Superior temporal gyrus (tissue), 1 donor: ENCODE data around the gene LFNG.
A peak's percentile ranks its signal among the peaks of the same experiment; 100 is the strongest.

ENCODE experiments used
- DNase-seq: peaks from one replicate; pipeline ENCODE4 v3.0.0-alpha.2; 2016; ENCODE audit errors: extremely low spot score

The LFNG gene

GRCh38 chr7:2517026-2517425 is 2.5 kb upstream of the LFNG start:
- no peak for DNase-seq

- no peak for DNase-seq
Measured at GRCh38 chr7:2517678-2518507, 1.7 kb upstream of the LFNG start.

DNA sequence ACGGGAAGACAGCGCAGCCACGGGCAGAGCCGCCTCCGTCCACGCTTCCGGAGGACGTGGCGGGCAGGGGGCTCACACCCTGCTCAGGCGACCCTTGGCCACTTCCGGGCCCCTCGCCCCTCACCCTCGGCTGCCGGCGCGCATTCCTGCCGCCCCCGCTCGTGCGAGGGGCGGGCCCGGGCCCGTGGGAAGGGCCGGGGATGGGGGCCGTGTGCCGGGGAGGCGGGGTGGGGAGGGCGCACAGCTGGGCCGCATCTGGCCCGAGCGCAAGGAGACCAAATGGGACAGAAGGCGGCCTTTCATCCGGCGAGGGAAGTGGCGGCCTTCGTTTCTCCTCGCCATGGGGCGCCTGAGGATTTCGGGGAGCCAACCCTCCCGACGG is 846 bp upstream of the LFNG start:
- no peak for DNase-seq

DNA sequence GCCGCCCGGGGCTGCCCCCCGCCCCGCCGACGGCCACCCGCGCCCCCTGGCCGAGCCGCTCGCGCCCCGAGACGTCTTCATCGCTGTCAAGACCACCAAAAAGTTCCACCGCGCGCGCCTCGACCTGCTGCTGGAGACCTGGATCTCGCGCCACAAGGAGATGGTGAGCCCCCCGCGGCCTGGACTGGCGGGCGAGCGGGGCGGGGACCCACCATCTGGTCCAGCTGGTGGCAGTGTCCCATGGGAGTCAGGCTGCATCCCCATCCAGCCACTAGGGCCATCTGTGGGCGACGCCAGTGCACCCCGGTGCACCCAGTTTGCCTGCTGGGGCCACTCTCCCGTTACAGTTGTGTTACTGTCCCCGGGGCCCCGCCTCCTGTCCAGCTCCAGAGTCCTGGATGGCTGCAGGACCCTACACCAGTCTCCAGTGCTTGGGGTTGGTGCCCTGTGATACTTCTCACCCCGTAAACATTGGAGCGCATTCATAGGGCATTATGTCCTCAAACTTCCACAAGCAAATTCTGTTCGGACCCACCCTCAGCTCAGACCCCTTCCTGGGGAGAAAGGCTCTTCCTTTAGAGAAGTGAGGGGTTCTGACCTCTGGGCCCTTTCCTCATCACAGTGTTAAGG is 672 bp downstream of the LFNG start:
- DNase-seq: no peak

GRCh38 chr7:2520761-2521290 is 1.3 kb downstream of the LFNG start:
- DNase-seq: no peak

DNA sequence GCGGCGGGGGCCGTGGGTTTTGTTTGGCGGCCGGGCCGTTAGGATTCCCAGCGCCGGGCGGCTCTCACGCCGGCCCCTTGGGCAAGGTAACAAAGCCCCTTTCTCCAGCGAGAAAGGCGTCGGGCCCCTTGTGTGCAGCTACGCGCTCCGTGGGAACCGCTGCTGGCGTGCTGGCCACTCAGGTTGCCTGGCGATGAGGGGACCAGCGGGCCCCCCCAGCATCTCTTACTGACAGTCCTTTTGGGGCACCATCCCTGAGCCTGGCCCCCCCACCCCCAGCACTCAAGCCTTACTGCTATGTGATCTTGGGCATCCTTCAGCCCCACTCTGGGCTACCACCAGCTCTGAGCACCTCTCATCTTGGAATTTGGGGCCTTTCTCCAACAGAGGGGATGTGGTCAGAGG is 1.8 kb downstream of the LFNG start:
- DNase-seq: no peak

GRCh38 chr7:2521952-2522591 is 2.5 kb downstream of the LFNG start:
- DNase-seq: no peak

GRCh38 chr7:2522780-2523433 is 3.3 kb downstream of the LFNG start:
- no peak for DNase-seq

- DNase-seq: no peak
Measured at GRCh38 chr7:2523461-2523936, 3.9 kb downstream of the LFNG start.

DNA sequence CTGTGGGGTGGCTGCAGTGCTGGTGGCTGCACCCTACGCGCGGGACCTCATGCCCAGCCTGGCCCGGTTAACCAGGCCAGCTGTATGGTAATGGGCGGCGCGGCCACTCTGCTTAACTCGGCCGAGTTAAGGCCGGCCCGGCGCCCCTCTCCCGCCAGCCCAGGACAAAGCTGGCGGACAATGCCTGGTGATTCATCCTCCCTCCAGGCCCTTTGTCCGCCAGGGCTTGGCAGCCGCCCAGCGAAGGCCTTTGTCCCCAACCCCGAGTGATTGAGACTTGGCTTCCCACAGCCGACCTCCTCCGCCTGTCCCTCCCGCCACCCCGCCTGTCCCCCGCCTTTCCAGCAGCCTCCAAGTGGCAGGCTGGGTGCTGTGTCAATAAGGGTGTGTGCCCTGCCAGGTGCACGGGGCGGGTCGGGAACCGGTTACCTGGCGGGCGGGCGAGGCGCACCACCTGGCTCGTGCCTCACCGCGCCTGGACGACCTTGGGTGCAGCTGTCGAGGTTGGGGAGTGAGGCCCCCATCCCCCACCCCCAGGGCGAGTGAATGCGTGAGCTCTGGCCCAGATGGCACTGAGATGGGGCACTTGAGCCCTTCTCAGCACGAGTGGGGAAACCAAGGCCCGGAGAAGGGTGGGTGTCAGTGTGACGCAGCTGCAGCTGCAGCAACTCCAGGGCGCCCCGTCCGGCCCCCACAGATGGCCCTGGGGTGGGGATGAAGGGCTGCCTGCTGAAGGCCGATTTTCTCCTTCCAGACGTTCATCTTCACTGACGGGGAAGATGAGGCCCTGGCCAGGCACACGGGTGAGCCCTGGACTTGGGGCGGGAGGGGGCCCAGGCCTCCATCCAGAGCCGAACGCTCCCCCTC is 4.6 kb downstream of the LFNG start:
- DNase-seq: peak; percentile 94

- DNase-seq: no peak
Measured at GRCh38 chr7:2524808-2525657, 5.5 kb downstream of the LFNG start.

DNA sequence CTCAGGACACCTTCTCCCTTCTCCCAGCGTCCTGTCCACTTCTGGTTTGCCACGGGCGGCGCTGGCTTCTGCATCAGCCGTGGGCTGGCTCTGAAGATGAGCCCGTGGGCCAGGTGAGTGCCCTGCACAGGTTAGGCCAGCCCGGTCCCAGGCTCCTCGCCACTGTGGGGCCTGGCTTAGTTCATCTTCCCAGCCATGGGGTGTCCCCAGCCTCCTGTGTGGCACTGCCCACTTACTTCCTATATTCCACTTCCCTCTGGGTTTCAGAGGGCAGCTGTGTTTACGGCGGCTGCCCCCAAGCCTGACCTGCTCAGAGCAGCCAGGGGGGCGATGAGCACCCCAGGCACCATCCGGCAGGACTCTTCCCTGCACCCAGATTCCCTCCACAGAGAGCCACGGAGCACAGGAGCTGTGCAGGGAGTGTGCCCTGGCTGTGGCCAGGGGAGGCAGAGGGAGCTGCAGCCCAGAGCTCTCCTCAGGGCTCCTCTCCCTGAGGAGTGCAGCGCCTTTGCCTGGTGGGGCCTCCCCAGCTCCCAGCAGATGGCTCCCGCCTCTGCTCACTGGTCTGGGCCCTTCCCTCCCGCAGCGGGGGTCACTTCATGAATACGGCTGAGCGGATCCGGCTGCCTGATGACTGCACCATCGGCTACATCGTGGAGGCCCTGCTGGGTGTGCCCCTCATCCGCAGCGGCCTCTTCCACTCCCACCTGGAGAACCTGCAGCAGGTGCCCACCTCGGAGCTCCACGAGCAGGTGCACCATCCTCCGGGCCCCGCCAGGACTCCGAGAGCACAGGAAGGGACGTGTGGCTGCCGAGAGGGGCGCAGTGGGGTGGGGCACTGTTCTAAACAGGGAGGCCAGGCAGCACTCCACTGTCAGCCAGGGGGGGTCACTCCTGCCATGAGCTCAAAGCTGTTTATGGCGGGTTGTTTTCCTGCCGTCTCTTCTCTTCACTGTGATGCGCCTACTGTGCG is 6.4 kb downstream of the LFNG start:
- no peak for DNase-seq

GRCh38 chr7:2526659-2527504 is 7.3 kb downstream of the LFNG start:
- DNase-seq: no peak

GRCh38 chr7:2527505-2528467 is 8.2 kb downstream of the LFNG start:
- no peak for DNase-seq

DNA sequence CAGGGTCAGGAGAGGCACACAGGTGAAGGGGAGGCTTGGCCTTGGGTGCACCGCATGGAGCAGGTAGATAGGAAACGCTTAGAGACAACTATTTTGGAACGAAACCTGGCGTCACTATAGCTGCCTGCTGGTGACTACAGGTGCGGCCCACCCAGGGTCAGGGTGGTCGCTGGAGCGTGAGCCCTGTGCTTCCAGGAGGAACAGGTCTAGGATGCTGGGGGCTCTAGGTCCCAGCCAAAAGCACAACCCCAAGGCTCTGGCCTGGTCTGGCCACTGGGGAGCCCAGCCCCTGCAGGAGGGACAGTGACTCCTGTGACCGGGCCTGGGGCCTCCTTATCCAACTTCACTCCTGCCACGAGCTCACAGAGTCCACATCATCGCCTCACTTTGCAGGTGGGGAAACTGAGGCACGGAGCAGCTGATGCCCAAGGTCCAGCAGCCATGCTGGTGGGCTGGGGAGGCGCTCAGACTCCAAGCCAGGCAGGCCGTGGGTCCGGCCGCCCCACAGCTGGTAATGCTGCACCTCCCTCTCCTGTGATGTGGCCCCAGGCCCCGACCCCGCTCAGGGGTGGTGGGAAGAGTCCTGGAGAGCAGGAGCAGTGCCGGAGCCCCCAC is 9.0 kb downstream of the LFNG start:
- no peak for DNase-seq
